CD14-positive monocyte (primary cell): Measurements from ENCODE around the gene IL19. TPM values are rescaled to one million over a fixed set of nuclear protein-coding genes. Genes with fewer than 3 reads are reported as not detected.

Experiments
- DNase-seq, 3 donors: peaks; one replicate each; pipeline ENCODE4 v3.0.0-alpha.2; 2011 to 2022
- H2AFZ ChIP-seq: 2 replicates; pipeline ENCODE4 v1.6.0; 2012; ENCODE audit warnings: mild to moderate bottlenecking, low read depth, low read length, inconsistent platforms; ENCODE audit not compliant: insufficient read depth, poor library complexity, severe bottlenecking
- H3K27ac ChIP-seq, 2 donors: 1 replicate in 1 of 2; 2 replicates in 1 of 2; pipeline ENCODE4 v1.5.1; 2012 to 2013; ENCODE audit warnings: low read length in 2 of 2, control low read depth in 1 of 2, inconsistent platforms in 1 of 2, low read depth in 1 of 2, mild to moderate bottlenecking in 1 of 2
- H3K27me3 ChIP-seq, 2 donors: one replicate each; pipeline versions ENCODE4 v1.6.0 to v1.6.1; 2011 to 2013; ENCODE audit warnings: low read length in 2 of 2; ENCODE audit not compliant: control insufficient read depth in 2 of 2, insufficient read depth in 2 of 2
- H3K36me3 ChIP-seq, 2 donors: replicated peaks in 1 of 2; 1 replicate in 1 of 2; 2 replicates in 1 of 2; pipeline versions ENCODE4 v1.5.1 to v1.6.1; 2012 to 2013; ENCODE audit warnings: low read length in 2 of 2, control low read depth in 1 of 2, inconsistent platforms in 1 of 2, mild to moderate bottlenecking in 1 of 2; ENCODE audit not compliant: insufficient read depth in 2 of 2, control insufficient read depth in 1 of 2
- H3K4me1 ChIP-seq, 2 donors: 1 replicate in 1 of 2; 2 replicates in 1 of 2; pipeline versions ENCODE4 v1.5.1 to v1.6.1; 2012 to 2013; ENCODE audit warnings: low read length in 2 of 2, control low read depth in 1 of 2, inconsistent platforms in 1 of 2, mild to moderate bottlenecking in 1 of 2, moderate library complexity in 1 of 2; ENCODE audit not compliant: insufficient read depth in 2 of 2, control insufficient read depth in 1 of 2
- H3K4me2 ChIP-seq: replicated peaks from 2 replicates; pipeline ENCODE3; 2012; ENCODE audit warnings: low read length, moderate library complexity, mild to moderate bottlenecking; ENCODE audit not compliant: poor library complexity, severe bottlenecking; ENCODE audit errors: extremely low read depth
- H3K4me3 ChIP-seq, 3 experiments: fragments of 200-600 bp in 1 of 3; sonication (generic) in 1 of 3; replicated peaks in 1 of 3; 1 replicate in 2 of 3; 2 replicates in 1 of 3; pipeline ENCODE4 v1.5.1; 2011 to 2013; ENCODE audit warnings: low read length in 3 of 3, mild to moderate bottlenecking in 3 of 3, control low read depth in 2 of 3, low read depth in 2 of 3, inconsistent platforms in 1 of 3, moderate library complexity in 1 of 3
- H3K79me2 ChIP-seq: 2 replicates; pipeline ENCODE4 v1.6.0; 2012; ENCODE audit warnings: mild to moderate bottlenecking, control low read depth, inconsistent platforms, low read length, moderate library complexity; ENCODE audit not compliant: insufficient read depth
- H3K9ac ChIP-seq: 2 replicates; pipeline ENCODE4 v1.6.0; 2017; ENCODE audit warnings: low read length, mild to moderate bottlenecking; ENCODE audit not compliant: insufficient read depth, poor library complexity, severe bottlenecking
- H3K9me3 ChIP-seq, 2 donors: replicated peaks in 1 of 2; 1 replicate in 1 of 2; 2 replicates in 1 of 2; pipeline versions ENCODE4 v1.5.1 to v1.6.1; 2012 to 2013; ENCODE audit warnings: low read length in 2 of 2, control low read depth in 1 of 2; ENCODE audit not compliant: control insufficient read depth in 1 of 2, insufficient read depth in 1 of 2
- H4K20me1 ChIP-seq: 2 replicates; pipeline ENCODE4 v1.6.0; 2012; ENCODE audit warnings: mild to moderate bottlenecking, low read length, control low read depth, moderate library complexity; ENCODE audit not compliant: insufficient read depth
- H3K27ac Mint-ChIP-seq, 7 donors: one replicate each; pipeline ENCODE4 v1.8.0; 2020; ENCODE audit warnings: mild to moderate bottlenecking in 7 of 7, mixed read lengths in 7 of 7, moderate library complexity in 6 of 7, inconsistent platforms in 2 of 7
- H3K27me3 Mint-ChIP-seq, 3 donors: one replicate each; pipeline ENCODE4 v1.8.0; 2021 to 2022; ENCODE audit warnings: low read depth in 3 of 3, mild to moderate bottlenecking in 3 of 3, mixed read lengths in 3 of 3, moderate library complexity in 3 of 3, inconsistent platforms in 1 of 3
- H3K36me3 Mint-ChIP-seq, 2 donors: one replicate each; pipeline ENCODE4 v1.8.0; 2020; ENCODE audit warnings: mixed read lengths in 2 of 2, inconsistent platforms in 1 of 2, mild to moderate bottlenecking in 1 of 2
- H3K4me1 Mint-ChIP-seq: one replicate; pipeline ENCODE4 v1.8.0; 2020; ENCODE audit warnings: mild to moderate bottlenecking, mixed read lengths
- H3K4me3 Mint-ChIP-seq, 2 donors: one replicate each; pipeline ENCODE4 v1.8.0; 2020; ENCODE audit warnings: mild to moderate bottlenecking in 2 of 2, mixed read lengths in 2 of 2, moderate library complexity in 1 of 2
- H3K9me3 Mint-ChIP-seq, 7 donors: one replicate each; pipeline ENCODE4 v1.8.0; 2020 to 2022; ENCODE audit warnings: mixed read lengths in 7 of 7, mild to moderate bottlenecking in 6 of 7, moderate library complexity in 6 of 7, inconsistent platforms in 2 of 7
- CTCF ChIP-seq: fragments of 200-600 bp; IDR thresholded peaks from one replicate; pipeline ENCODE4 v1.8.0; 2022; ENCODE audit warnings: antibody characterized with exemption, mild to moderate bottlenecking
- WGBS: methylation state at CpG from one replicate; pipeline ENCODE4 v1.1.5; 2013; ENCODE audit warnings: missing lambda C conversion rate; ENCODE audit not compliant: insufficient coverage; 5-methylcytosine and 5-hydroxymethylcytosine counted together
- intact Hi-C, 2 donors: fragments of 100-400 bp; cut with micrococcal nuclease; formaldehyde crosslinking; loops; one replicate each; pipeline versions ENCODE4 v1.15.0 to v1.15.1; 2023
- polyA plus RNA-seq, 3 donors: library from polyadenylated mRNA; depleted of rRNA in 1 of 3; unstranded in 2 of 3; stranded (reverse) in 1 of 3; fragments of 300-500 nt in 2 of 3; fragments of >200 nt in 1 of 3; fragmentation: Illumina TruSeq in 2 of 3; gene quantifications; 1 replicate in 2 of 3; 2 replicates in 1 of 3; pipeline ENCODE4 v1.2.3, GENCODE V29; 2012 to 2021

Gene IL19
- polyA plus RNA-seq, 3 donors = 0.41 TPM; not detected in 2

- Mint-ChIP-seq H3K36me3 (peaks cover 0 to 11% of the 10 kb centered on the region in 2 donors), H3K27me3 (peaks cover 3 to 8% (median 4%) of the 10 kb centered on the region in 3 donors), H3K27ac (peak overlapping the region in 3 of 7 donors; percentile 39 to 61 (median 45)), H3K4me1 (peaks cover 36% of the 10 kb centered on the region), H3K4me3 (no peak overlapping the region), H3K9me3 (peaks cover 0 to 2% (median 0%) of the 10 kb centered on the region in 7 donors)
- Histone ChIP-seq H3K9ac (no peak overlapping the region), H3K4me3 (no peak overlapping the region), H3K36me3 (no peaks in the 10 kb centered on the region), H3K27ac (no peak overlapping the region), H4K20me1 (no peaks in the 10 kb centered on the region), H3K4me2 (no peak overlapping the region), H2AFZ (no peak overlapping the region), H3K9me3 (no peaks in the 10 kb centered on the region), H3K79me2 (no peaks in the 10 kb centered on the region), H3K27me3 (no peaks in the 10 kb centered on the region), H3K4me1 (peaks cover 16 to 33% of the 10 kb centered on the region in 2 donors)
- DNase-seq = no peak
- intact Hi-C loops = no loop called here
- peak; percentile 9 for TF ChIP-seq CTCF
- WGBS = 87% methylated on average over 3 of the region's 13 CpGs
These were observed 27.9 kb downstream of the IL19 start for GRCh38 chr1:206798384-206798996.

- H3K4me2 ChIP-seq = no peak overlapping the region
- H3K27me3 ChIP-seq = no peaks in the 10 kb centered on the region
- H3K4me1 ChIP-seq = peaks cover 16 to 33% of the 10 kb centered on the region in 2 donors
- no peaks in the 10 kb centered on the region for H3K9me3 ChIP-seq
- no peak for TF ChIP-seq CTCF
- no peak overlapping the region for H2AFZ ChIP-seq
- peaks cover 0 to 2% (median 0%) of the 10 kb centered on the region in 7 donors for H3K9me3 Mint-ChIP-seq
- H3K27ac Mint-ChIP-seq = no peak overlapping the region
- peaks cover 3 to 8% (median 7%) of the 10 kb centered on the region in 3 donors for H3K27me3 Mint-ChIP-seq
- no peak overlapping the region for H3K27ac ChIP-seq
- DNase-seq = no peak
- no peaks in the 10 kb centered on the region for H4K20me1 ChIP-seq
- H3K4me1 Mint-ChIP-seq = peaks cover 36% of the 10 kb centered on the region
- no peaks in the 10 kb centered on the region for H3K36me3 ChIP-seq
- H3K79me2 ChIP-seq = no peaks in the 10 kb centered on the region
- peaks cover 0 to 11% of the 10 kb centered on the region in 2 donors for H3K36me3 Mint-ChIP-seq
- H3K4me3 ChIP-seq = no peak overlapping the region
- H3K9ac ChIP-seq = no peak overlapping the region
- 93% methylated on average over 3 of the region's 3 CpGs for WGBS
- intact Hi-C loops = no loop called here
- H3K4me3 Mint-ChIP-seq = no peak overlapping the region
These were observed 28.7 kb downstream of the IL19 start for GRCh38 chr1:206799311-206799710.
